SK-N-SH (cell line): ENCODE data around the gene EVI5. TPM values are rescaled to one million over a fixed set of nuclear protein-coding genes. Genes with fewer than 3 reads are reported as not detected.
"Not testable (repeated sequence)": the region's sequence is repeated elsewhere in the genome, so short reads cannot be mapped to it uniquely, and the experiment has no call there.

Experiments
- CTCF ChIA-PET: fragments of 300-600, 350-600 bp; formaldehyde crosslinking; extraction: SDS; loops from one replicate; lab custom pipeline; 2021; lab: Yijun Ruan, JAX
- POLR2A ChIA-PET: fragments of 350-600 bp; sonication (Branson Sonifier 250); formaldehyde crosslinking; extraction: SDS; loops from one replicate; lab custom pipeline; 2020; ENCODE audit warnings: antibody characterized with exemption, inconsistent platforms; lab: Yijun Ruan, JAX
- DNase-seq: peaks from one replicate; pipeline ENCODE4 v3.0.0; 2012
- H2AFZ ChIP-seq: fragments of 200-600 bp; sonication (generic); 2 replicates; pipeline ENCODE4 v1.8.1; 2016; ENCODE audit warnings: antibody characterized with exemption, mild to moderate bottlenecking, low read depth
- H3F3A ChIP-seq: fragments of 200-600 bp; sonication (generic); replicated peaks from 2 replicates; pipeline ENCODE3; 2016; ENCODE audit warnings: antibody characterized with exemption, mild to moderate bottlenecking; ENCODE audit not compliant: insufficient read depth
- H3K27ac ChIP-seq, 2 experiments: fragments of 200-500 bp in 1 of 2; fragments of 200-600 bp in 1 of 2; sonication (Bioruptor generic) in 1 of 2; sonication (generic), shearing (Covaris generic) in 1 of 2; 2 replicates each; pipeline versions ENCODE4 v1.5.1 to v1.6.1; 2014 to 2016; ENCODE audit warnings: low read depth in 2 of 2, inconsistent platforms in 1 of 2, low read length in 1 of 2, mild to moderate bottlenecking in 1 of 2, mixed read lengths in 1 of 2
- H3K27me3 ChIP-seq: fragments of 200-600 bp; sonication (generic), shearing (Covaris generic); 2 replicates; pipeline ENCODE4 v1.6.1; 2016; ENCODE audit warnings: mixed run types; ENCODE audit not compliant: insufficient read depth
- H3K36me3 ChIP-seq, 2 experiments: fragments of 200-500 bp in 1 of 2; fragments of 200-600 bp in 1 of 2; sonication (Bioruptor generic) in 1 of 2; sonication (generic) in 1 of 2; replicated peaks in 1 of 2; 2 replicates each; pipeline versions ENCODE3 to v1.5.1; 2014 to 2016; ENCODE audit warnings: low read length in 1 of 2, mild to moderate bottlenecking in 1 of 2; ENCODE audit not compliant: insufficient read depth in 2 of 2, control insufficient read depth in 1 of 2
- H3K4me1 ChIP-seq, 2 experiments: fragments of 200-500 bp in 1 of 2; fragments of 200-600 bp in 1 of 2; sonication (Bioruptor generic) in 1 of 2; sonication (generic), shearing (Covaris generic) in 1 of 2; 2 replicates each; pipeline versions ENCODE4 v1.5.1 to v1.6.1; 2014 to 2016; ENCODE audit warnings: low read depth in 1 of 2, low read length in 1 of 2, mixed run types in 1 of 2; ENCODE audit not compliant: insufficient read depth in 2 of 2, control insufficient read depth in 1 of 2
- H3K4me2 ChIP-seq: fragments of 200-600 bp; sonication (generic), shearing (Covaris generic); 2 replicates; pipeline ENCODE4 v1.6.1; 2017; ENCODE audit warnings: mixed run types
- H3K4me3 ChIP-seq, 2 experiments: fragments of 200-500 bp in 1 of 2; fragments of 200-600 bp in 1 of 2; sonication (Bioruptor generic) in 1 of 2; sonication (generic), shearing (Covaris generic) in 1 of 2; 2 replicates each; pipeline versions ENCODE4 v1.5.1 to v1.8.1; 2014 to 2016; ENCODE audit warnings: low read depth in 2 of 2, inconsistent platforms in 1 of 2, low read length in 1 of 2, mild to moderate bottlenecking in 1 of 2, mixed read lengths in 1 of 2, moderate library complexity in 1 of 2
- H3K79me2 ChIP-seq: fragments of 200-600 bp; sonication (generic); 2 replicates; pipeline ENCODE4 v1.8.1; 2017; ENCODE audit warnings: mild to moderate bottlenecking; ENCODE audit not compliant: insufficient read depth
- H3K9ac ChIP-seq: fragments of 200-600 bp; sonication (generic); 2 replicates; pipeline ENCODE4 v1.6.1; 2017; ENCODE audit warnings: mixed run types
- H3K9me2 ChIP-seq: fragments of 200-600 bp; sonication (generic); 2 replicates; pipeline ENCODE4 v1.6.1; 2017; ENCODE audit warnings: mixed run types
- H3K9me3 ChIP-seq: fragments of 200-600 bp; sonication (generic); 2 replicates; pipeline ENCODE4 v1.6.1; 2017; ENCODE audit warnings: mixed run types, mild to moderate bottlenecking, moderate library complexity
- H4K20me1 ChIP-seq: fragments of 200-600 bp; sonication (generic); 2 replicates; pipeline ENCODE4 v1.6.1; 2017; ENCODE audit warnings: mild to moderate bottlenecking, mixed run types; ENCODE audit not compliant: insufficient read depth
- CHD2 ChIP-seq: fragments of 150-350 bp; IDR thresholded peaks from 2 replicates; pipeline ENCODE4 v1.6.1; 2018; ENCODE audit warnings: low read length; ENCODE audit not compliant: partially characterized antibody
- CTCF ChIP-seq: fragments of 200-600 bp; sonication (generic); IDR thresholded peaks from 2 replicates; pipeline ENCODE4 v1.6.1; 2017; ENCODE audit warnings: antibody characterized with exemption, mild to moderate bottlenecking, moderate library complexity
- EP300 ChIP-seq, 2 experiments: IDR thresholded peaks; 2 replicates each; pipeline versions ENCODE4 v1.4.0 to v1.6.1; 2012; ENCODE audit warnings: borderline replicate concordance in 1 of 2, low read depth in 1 of 2, low read length in 1 of 2
- FOXM1 ChIP-seq: IDR thresholded peaks from 2 replicates; pipeline ENCODE4 v1.4.0; 2012; ENCODE audit warnings: low read depth, mild to moderate bottlenecking
- IRF3 ChIP-seq: fragments of 150-350 bp; IDR thresholded peaks from 2 replicates; pipeline ENCODE4 v1.6.1; 2016; ENCODE audit warnings: mild to moderate bottlenecking, low read depth, low read length
- MAX ChIP-seq: IDR thresholded peaks from 2 replicates; pipeline ENCODE4 v1.4.0; 2012; ENCODE audit warnings: low read depth
- MEF2A ChIP-seq: IDR thresholded peaks from 2 replicates; pipeline ENCODE4 v1.4.0; 2012; ENCODE audit warnings: low read depth, borderline replicate concordance
- PBX3 ChIP-seq: IDR thresholded peaks from 2 replicates; pipeline ENCODE4; 2012
- REST ChIP-seq: IDR thresholded peaks from 2 replicates; pipeline ENCODE4 v1.6.1; 2012; ENCODE audit warnings: mild to moderate bottlenecking, low read depth, low read length, moderate library complexity
- YY1 ChIP-seq: IDR thresholded peaks from 2 replicates; pipeline ENCODE4 v1.4.0; 2012; ENCODE audit warnings: low read depth, mild to moderate bottlenecking
- WGBS: methylation state at CpG from one replicate; pipeline ENCODE4 v1.1.6; 2017; ENCODE audit warnings: low lambda C conversion rate; 5-methylcytosine and 5-hydroxymethylcytosine counted together
- polyA plus RNA-seq, 3 experiments: library from polyadenylated mRNA; depleted of rRNA; stranded (reverse); fragments of >200 nt; gene quantifications; 2 replicates each; pipeline ENCODE4 v1.2.3, GENCODE V29; 2012

Gene EVI5
- polyA plus RNA-seq, 1 of the 3 experiments (the other 2 are of a cell fraction): 5.7 TPM

GRCh38 chr1:92774407-92774806, 10.5 kb downstream of the EVI5 start:
- Histone ChIP-seq H3F3A (no peaks in the 10 kb centered on the region), H3K9ac (no peak overlapping the region), H3K36me3 (no peaks in the 10 kb centered on the region), H3K79me2 (peaks cover 91% of the 10 kb centered on the region), H3K9me2 (no peaks in the 10 kb centered on the region)
- no peak for DNase-seq
- TF ChIP-seq EP300 (IDR thresholded peaks at IDR 0.05; ENCODE audit: borderline replicate concordance in 1 of 2, low read depth in 1 of 2, low read length in 1 of 2) (no peak), CHD2 (no peak), MEF2A (no peak), FOXM1 (no peak), PBX3 (no peak), MAX (no peak)
- TF ChIP-seq, all 33 proteins: peak for 0
- Histone ChIP-seq H3K4me3 (no peak overlapping the region), H4K20me1 (peaks cover 8% of the 10 kb centered on the region; the same call in 1 of the 2 replicates), H3K27me3 (no peaks in the 10 kb centered on the region), H2AFZ (no peak overlapping the region), H3K27ac (no peak overlapping the region), H3K9me3 (no peaks in the 10 kb centered on the region), H3K4me1 (no peaks in the 10 kb centered on the region), H3K4me2 (no peak overlapping the region)
- ChIA-PET CTCF (interaction anchor here (0.7 kb wide), 1 partner anchor 13 kb away, joined by 3 read pairs; no protein-coding TSS in a partner anchor), POLR2A (no interaction called here)
- WGBS: 97% methylated on average over 1 of the region's 1 CpG

GRCh38 chr1:92773749-92774148, 11.2 kb downstream of the EVI5 start:
- DNase-seq, POLR2A ChIA-PET, H3K4me3 ChIP-seq, H3K9me3 ChIP-seq, H3K9me2 ChIP-seq, H3K4me1 ChIP-seq, H3K27me3 ChIP-seq, H3K27ac ChIP-seq, H3F3A ChIP-seq, H3K36me3 ChIP-seq, H4K20me1 ChIP-seq, H3K9ac ChIP-seq, H2AFZ ChIP-seq, H3K4me2 ChIP-seq: not testable (repeated sequence)
- CTCF ChIA-PET: interaction anchor here (0.7 to 1.1 kb wide), 2 partner anchors 12 to 29 kb away, joined by 3 read pairs; no protein-coding TSS in a partner anchor
- H3K79me2 ChIP-seq: peaks cover 89% of the 10 kb centered on the region
- WGBS: 97% methylated on average over 2 of the region's 2 CpGs

GRCh38 chr1:92769856-92770255, 15.1 kb downstream of the EVI5 start:
- H3K4me3 ChIP-seq: no peak overlapping the region

More at GRCh38 chr1:92769856-92770255, 15.1 kb downstream of the EVI5 start:
- Histone ChIP-seq H3K4me1 (no peaks in the 10 kb centered on the region), H3K79me2 (peaks cover 83% of the 10 kb centered on the region), H3K36me3 (no peaks in the 10 kb centered on the region), H3F3A (peaks cover 4% of the 10 kb centered on the region), H3K27me3 (no peaks in the 10 kb centered on the region), H3K27ac (no peak overlapping the region), H3K9ac (no peak overlapping the region), H2AFZ (no peak overlapping the region), H3K4me2 (no peak overlapping the region), H4K20me1 (peaks cover 5% of the 10 kb centered on the region; the same call in 1 of the 2 replicates), H3K9me2 (no peaks in the 10 kb centered on the region), H3K9me3 (no peaks in the 10 kb centered on the region)
- no peak for DNase-seq
- CTCF ChIA-PET: no interaction called here
- POLR2A ChIA-PET: no interaction called here
- TF ChIP-seq YY1 (no peak), FOXM1 (no peak), CTCF (no peak), CHD2 (no peak), REST (no peak), IRF3 (no peak)
- WGBS: 96% methylated on average over 3 of the region's 3 CpGs
